Superior temporal gyrus (tissue), 1 donor: ENCODE results near the gene MAPK9.
"Not testable (repeated sequence)": the region's sequence is repeated elsewhere in the genome, so short reads cannot be mapped to it uniquely, and the experiment has no call there.

Experiments used
- DNase-seq: peaks from one replicate; pipeline ENCODE4 v3.0.0-alpha.2; 2016; ENCODE audit errors: extremely low spot score

MAPK9 gene

DNA sequence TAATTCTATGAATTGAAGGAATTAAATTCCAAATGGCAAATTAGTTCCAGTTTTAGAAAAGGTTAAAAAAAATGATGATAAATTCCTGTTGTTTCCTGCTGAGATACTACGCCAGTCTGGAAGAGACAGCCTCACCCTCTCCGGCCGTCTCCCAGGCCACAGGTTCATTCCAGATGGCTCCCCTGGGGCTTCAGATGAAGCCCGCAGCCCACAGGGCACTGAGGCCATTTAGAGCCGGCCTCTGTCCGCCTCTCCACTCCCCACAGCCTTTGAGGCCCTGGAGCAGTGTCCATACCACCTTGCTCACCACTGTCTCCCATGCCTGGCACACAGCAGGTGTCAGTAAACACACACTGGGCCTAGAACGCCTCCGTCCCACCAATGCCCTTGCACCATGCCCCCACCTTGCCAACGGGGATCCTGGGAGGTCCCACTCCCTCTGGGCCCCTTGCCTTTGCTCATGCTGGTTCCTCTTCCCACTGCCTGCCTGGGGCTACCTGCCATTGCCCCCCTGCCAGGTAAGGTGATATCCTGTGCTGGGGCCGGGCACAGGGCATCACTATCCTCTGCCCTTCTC lies 35.2 kb upstream of the MAPK9 start:
- DNase-seq = no peak

DNA sequence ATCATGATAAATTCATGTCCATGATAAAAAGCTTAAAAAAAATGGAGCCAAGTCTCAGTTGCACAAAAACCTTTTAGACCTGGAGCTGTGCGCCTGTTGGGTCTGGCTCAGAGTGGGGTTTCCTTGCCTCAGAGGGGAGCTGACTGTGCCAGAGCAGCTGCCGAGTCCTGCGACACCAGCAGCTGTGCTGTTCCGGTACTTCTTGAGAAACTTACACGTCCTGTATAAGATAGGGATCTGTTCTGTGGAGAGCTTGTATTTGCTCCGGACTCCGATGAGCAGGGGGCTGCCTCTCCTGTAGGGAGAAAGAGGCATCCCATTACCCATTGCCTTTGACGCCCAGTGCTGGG lies 32.7 kb upstream of the MAPK9 start:
- peak; percentile 67 for DNase-seq

DNA sequence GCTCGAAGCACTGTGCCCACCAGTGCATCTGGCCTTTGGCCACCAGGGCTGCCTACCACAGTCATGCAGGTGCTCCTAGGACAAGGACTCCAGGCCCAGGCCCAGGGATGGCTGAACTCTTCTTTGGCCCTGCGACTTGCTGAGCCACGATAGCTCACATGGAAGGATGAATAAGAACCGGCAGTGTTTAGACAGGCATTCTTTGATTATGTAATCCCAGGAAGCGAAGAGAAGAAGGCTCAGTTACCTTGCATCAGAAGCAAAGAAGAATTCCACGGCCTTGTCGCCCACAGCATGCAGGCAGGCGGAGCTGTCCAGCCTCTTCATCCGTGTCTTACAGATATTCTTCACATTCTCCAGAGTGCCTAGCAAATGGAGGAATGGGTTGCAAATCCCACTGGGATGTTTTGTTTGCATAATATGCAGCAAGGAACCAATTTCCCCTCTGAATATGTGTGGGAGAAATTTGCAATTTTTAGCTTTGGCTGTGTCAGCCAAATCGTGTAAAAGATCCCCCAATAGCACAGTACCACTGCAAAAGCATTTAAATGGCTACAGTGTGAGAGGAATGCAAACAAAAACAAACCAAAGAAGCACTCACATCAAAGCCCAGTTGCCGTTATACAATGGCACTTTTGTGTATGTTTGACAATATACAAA lies 32.2 kb upstream of the MAPK9 start:
- peak; percentile 74 for DNase-seq

DNA sequence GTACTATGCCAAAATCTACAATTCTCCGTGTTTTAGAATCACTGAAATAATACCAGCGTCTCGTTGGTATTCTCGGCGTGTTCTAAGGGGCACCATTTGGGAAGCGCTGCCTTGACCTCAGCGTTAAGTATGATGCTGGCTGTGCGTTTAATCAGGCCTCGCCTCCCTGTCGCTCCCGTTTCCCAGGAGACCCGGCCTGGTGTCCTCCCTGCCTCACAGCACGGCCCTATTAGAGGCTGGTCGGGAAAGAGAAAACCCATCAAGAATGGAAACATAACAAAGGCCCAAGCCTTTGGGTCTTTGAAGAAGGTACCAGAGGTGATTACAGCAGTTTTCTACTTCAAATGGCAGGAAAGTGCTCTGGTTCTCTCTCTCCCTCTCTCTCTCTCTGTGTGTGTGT lies 31.3 kb upstream of the MAPK9 start:
- DNase-seq = no peak

DNA sequence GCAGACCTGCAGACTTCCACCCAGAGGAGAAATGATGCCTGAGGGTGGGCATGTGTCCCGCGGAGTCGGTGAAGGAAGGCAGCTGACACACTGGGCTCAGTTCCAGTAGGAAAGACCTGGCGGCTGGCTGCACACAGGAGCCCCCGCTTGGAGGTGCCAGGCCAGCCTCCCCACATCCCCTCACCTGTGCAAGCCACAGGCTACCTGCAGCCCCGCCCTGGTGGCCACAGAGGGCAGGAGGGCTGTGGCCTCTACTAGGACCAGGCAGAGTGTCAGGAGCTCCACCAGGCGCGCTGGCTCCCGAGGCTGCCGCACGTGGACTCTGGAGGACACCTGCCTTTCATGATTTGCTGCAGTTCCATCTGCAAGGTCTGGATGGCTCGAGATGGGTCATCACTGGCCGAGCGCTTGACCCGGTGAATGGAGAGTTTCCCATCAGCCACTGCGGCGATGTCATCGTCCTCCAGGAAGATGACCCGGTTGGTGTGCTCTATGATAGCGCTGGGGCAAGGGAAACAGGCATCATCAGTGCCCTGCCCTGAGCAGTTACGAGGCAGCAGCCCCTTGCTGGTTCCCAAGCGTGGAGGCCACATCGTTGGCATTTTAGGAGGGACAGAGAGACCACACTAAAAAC lies 26.7 kb upstream of the MAPK9 start:
- no peak for DNase-seq

DNA sequence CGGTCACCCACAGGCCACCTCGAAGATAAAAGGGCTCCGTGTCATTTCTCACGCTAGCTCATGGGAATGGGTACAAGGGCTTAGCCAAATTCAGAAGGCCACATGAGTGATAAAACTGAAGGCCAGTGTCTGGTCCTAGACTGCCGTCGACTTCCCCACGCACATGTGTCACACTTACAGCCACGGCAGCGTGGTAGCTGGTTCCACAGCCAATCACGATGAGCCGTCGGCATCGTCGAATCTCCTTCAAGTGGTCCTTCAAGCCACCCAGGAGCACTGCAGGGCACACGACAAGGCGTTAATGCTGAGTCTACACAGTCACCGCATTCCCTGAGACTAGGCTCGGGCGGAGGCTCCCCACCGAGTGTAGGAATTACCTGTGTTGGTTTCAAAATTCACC lies 24.7 kb upstream of the MAPK9 start:
- DNase-seq = no peak

DNA sequence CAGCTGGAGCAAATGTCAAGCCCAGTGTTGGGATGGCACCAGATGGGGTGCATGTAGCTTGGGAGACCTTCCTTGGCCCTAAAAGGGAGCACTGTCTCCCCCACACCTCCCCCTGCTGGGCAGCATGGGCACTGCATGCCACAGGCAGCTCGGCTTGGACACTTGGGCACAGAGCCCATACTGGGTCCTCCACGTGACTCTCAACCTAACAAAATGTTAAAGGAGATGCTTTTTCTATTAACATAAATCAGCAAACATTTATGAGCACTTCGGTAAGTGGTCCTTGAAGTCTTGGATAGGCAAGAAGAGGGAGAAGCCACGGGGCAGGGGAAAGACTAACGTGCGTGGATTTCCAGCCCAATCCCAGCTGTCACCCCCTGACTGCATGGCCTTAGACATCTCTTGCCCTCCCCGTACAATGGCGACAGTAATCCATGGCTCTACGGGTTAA lies 23.9 kb upstream of the MAPK9 start:
- DNase-seq = peak; percentile 78

DNA sequence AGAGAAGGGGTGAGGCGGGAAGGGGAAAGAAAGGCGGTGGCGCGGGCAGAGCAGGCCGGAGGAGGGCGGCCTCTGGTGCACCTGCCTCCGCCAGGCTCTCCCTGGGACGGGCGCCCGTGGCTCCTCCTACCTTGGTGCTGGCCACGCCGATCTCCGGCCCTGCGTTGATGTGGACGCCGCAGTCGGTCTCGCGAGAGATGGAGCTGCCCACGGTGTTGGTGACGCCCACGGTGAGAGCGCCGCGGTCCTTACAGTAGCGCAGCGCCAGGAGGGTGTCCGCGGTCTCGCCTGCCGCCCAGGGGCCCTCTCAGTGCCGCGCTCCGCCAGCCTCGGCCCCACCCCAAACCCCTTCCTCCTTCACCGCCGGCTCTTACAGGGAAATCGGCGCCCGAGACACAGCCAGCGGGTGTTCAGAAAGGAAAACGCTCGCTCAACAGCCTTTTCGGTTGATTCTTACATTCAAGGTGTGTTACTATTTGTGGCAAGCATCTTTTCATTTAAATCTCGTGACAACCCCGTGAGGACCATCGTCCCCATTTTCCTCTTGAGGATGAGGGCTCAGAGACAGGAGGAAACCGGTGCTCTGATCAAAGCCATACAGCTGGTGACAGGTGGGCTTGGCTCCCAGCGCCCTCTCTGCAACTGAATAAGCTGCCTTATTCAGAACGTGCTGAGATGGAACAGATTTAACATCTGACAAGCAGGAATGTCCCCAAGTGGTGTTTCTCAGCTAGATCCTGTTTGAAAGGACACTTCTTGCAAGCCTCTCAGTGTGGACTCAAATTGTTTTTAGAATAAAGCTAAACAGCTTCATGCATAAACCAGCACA lies 22.0 kb upstream of the MAPK9 start:
- peak; percentile 63 for DNase-seq

DNA sequence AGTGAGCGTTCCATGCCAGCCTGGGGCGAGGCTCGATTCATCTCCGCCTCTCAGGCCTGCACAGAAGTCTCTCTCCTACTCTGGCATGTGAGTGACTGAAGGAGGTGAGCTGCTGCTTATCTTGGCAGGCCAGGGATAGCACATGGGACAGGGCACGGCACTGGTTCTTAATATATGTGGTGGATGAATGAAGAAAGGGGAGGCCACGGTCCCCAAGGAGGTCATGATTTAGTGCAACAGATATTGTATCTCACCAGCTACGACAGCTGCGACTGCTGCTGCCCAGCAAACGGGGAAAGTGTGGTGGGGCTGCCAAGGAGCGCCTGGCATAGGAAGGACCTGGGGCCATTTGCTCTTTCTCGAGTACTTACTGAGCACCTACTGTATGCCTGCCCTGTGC lies 19.3 kb upstream of the MAPK9 start:
- DNase-seq = no peak

DNA sequence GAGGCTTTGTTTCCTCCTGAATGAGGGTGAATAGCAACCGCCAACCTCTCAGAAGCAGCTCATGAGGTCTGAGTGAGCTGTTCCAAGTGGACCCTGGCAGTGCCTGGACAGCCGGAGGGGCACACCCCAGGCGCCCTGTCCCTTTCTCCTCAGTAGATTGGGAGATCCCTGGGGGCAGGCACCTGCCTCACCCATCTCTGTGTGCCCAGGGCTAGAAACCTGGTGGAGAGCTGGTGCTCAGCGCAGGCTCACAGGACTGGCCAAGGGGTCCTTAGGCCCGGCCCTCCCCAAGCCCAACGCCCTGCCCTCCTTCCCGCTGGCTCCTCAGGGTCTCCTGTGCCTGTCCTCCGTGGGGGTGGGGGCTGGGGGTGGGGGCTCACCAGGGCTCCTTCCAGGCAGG lies 14.9 kb upstream of the MAPK9 start:
- DNase-seq = no peak

DNA sequence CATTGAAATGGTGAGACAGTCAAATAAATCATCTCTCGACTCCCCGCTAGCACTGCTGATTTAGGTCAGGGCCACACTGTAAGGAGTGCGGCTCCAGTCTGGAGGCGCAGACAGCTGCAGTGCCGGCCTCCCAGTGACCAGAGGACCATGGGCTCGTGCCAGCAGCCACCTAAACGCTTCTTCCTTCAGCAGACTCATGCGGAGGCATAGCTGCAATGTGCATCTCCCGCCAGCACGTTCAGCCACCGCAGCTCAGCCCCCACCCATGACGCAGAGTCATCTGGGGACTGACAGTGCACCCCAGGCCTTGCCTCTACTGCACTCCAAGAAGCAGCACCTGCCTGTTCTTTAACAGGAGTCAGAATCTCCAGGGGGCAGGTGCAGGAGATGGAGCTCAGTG lies 13.6 kb upstream of the MAPK9 start:
- no peak for DNase-seq

DNA sequence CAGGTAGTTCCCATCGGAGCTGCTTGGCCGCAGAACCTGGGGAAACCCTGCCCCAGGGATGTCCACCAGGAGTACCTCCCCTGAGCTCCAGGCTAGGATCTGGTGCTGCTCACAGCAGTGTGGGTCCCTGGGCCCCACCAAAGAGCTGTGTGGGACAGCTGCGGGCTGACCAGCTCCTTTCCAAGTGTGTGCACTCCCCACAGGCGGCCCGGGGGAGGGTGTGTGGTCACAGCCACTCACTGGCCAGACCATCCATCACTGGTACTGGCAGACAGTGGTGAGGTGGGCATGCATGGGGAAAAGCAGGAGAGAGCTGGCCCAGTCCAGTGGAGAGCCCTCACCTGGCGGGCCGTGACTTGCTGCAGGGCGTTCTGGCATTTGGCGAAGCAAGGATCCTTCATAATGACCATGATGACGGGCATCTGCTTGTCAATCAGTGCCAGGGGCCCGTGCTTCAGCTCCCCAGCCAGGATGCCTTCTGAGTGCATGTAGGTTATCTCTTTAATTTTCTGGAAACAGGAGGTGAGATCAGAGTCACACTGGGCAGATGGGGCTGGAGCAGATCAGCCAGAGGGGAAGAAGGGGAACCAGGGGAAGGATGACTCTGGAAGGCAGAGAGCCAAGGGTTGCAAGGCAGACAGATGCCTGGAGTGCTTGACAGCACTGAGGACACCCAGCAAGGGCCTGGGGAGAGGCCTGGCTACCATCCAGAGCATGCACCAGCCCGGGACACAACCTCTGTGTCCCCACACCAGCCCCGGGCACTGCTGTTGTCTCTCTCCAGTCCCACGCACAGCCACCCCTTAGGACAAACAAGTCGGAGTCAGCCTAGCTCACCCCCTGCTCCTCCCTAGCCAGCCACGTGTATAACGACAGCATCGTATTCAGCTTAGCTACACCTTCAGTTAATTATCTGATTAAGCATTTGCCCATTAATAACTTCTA lies 12.8 kb upstream of the MAPK9 start:
- no peak for DNase-seq

DNA sequence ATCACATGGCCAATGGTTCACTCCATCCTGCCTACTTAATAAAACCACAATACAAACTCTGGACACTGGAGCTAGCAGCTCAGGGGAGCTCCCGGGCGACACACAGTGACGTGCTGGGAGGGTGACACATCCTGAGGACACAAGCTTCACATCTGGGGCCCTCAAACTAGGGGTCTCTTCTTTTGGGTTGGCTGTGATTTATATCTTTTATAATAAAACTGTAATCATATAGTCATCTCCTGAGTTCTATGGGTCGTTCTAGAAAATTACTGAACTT lies 12.1 kb upstream of the MAPK9 start:
- DNase-seq = no peak

DNA sequence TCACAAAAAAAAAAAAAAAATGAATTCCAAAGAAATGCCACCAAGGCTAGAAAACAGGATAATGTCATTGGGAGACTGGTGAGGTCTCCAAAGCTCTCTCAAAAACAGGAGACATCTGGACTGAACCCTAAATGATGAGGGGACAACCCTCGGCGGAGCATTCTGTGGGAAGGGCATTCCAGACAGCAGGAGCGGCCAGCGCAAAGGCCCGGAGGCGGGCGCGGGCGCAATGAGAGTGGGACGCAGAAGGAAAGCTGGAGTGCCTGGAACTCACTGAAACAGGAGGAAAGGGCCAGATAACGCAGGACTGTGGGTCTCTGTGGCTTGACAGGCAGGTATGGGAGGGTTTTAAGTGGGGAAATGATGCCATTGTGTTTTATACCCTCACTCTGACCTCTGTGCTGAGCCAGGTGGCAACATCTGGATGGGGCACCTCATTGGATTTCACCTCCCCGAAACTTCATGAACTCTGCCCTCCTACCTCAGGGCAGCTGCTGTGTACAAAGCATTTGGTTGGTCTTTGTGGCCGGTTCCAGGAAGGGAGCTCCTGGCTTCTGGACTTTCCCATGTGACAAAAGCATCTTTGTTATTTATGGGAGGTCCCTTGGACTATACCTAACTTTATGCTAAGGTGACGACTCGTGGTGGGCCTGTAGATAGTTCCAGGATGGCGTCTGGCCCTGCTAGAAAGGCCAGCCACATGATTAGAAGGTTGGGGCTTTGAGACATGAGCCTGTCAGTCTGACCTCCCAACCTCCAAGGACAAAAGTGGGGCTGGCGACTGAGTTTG lies 11.5 kb upstream of the MAPK9 start:
- DNase-seq = no peak

DNA sequence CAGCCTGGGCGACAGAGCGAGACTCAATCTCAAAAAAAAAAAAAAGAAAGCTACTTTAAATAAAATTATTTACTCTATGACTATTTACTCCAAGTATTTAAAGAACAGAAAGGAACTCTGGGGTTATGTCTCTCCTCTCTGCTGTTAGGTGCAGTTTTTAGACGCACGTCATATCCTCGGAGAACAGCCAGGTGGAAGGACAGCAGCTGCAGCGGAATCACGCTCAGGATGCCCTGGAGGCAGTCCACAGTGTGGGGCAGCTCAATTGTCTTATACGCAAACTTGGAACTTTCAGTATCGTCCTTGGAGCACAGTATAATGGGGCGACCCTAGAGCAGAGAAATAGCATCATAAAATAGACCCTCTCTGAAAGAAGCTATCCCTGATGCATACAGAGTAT lies 10.4 kb upstream of the MAPK9 start:
- DNase-seq = no peak

DNA sequence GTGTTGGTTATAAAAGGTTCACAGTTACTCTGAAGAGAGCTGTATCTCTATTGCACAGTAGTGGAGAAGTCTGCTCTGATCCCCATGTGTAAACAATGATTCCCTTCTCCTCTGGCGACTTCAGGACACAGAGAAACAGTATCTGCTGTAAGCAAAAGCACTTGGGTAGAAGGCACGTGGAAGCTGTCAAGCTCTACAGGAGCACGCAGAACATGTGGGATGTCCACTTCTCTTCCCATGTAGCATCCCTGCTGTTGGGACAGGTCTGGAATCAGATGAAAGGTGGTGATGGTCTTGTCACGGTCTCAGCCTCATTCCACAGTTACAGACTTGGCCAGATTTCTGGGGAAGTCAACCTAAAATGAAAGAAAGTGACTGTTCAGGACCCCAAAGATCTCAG lies 9.4 kb upstream of the MAPK9 start:
- DNase-seq = no peak

DNA sequence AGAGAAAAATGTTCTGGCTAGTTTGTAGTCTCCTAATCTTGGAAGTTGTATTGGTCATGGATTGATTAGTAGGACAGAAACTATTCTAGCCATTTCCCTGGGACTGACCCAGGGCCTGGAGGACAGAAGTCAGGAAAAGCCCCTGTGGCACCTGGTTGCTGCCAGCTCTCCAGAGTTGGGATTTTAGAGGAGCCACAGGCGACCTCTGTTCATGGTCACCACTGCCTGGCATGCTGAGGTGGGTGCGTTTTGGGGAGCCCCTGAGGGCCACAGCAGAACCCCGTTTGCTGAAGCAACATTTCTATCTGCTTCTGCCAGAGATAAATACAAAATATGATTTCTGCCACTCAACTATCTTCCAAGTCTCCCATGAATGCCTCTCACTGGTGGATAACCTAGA lies 7.6 kb upstream of the MAPK9 start:
- DNase-seq = no peak

DNA sequence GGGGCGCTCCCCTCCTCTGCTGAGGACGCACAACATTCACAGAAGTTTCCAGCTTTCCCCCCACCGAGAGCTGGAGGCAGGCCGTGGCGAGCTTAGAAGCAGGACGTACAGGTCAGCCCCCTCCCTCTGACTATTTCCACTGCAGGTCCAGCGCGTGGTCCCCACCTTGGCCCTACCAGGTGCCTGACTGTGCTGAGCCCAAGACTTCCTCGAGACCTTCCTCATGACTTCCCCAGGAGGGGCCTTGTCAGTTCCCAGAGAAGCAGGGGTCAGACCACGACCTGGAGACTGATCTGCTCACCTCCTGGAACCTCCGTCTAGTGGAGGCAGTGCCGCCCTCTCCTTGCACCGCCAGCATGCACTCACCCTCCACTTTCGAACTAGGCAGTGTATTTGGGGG lies 7.1 kb upstream of the MAPK9 start:
- DNase-seq = not testable (repeated sequence)

DNA sequence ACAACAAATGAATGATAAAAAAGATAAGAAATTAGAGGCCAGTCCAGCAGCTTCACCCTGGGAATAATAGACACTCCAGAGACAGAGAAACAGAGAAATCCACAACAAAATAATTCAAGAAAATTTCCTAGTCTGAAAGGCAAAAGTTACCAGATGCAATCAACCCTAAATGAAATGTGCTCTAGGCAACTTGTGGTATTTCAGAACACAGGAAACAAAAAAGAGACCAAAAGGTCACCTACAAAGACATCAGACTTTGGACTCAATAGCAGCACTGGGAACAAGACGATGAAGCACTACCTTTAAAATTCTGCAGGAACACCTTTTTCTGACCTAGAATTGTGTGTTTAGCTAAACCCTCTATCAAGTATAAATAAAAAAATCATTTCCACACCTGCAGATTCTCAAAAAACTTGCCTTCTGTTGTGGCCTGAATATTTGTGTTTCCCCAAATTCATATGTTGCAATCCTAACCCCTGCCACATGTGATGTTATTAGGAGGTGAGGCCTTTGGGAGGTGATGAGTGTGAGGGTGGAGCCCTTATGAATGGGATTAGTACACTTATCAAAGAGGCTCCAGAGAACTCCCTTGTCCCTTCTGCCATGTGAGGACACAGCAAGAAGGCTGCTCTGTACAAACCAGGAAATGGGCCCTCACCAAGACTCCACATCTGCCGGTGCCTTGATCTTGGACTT lies 5.9 kb upstream of the MAPK9 start:
- DNase-seq = no peak

DNA sequence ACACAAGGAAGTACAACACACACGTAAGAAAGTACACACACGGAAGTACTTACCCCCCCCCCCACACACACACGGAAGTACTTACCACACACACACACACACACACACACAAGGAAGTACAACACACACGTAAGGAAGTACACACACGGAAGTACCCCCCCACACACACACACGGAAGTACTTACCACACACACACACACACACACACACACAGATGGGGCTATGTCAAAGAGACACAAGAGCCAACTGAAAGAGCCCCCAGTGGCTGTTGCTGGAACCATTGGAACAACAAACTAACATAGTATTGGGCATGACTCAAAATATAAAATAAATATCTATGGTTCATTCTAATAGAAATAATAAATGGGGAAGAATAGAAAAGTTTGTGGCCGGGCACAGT lies 4.9 kb upstream of the MAPK9 start:
- no peak for DNase-seq
